Fibroblast of lung (primary cell): ENCODE data around the gene ATP13A1.
"Not testable (repeated sequence)": the region's sequence is repeated elsewhere in the genome, so short reads cannot be mapped to it uniquely, and the experiment has no call there.

Source experiments
- CTCF ChIP-seq, 2 donors: IDR thresholded peaks in 1 of 2; conservative IDR thresholded peaks in 1 of 2; 1 replicate in 1 of 2; 2 replicates in 1 of 2; pipeline ENCODE4 v1.5.1; 2011 to 2012; ENCODE audit warnings: low read length in 2 of 2, control low read depth in 1 of 2, inconsistent platforms in 1 of 2, low read depth in 1 of 2, mild to moderate bottlenecking in 1 of 2
- EZH2 ChIP-seq: IDR thresholded peaks from 2 replicates; pipeline ENCODE4 v1.5.1; 2012; ENCODE audit warnings: low read length, control low read depth, mild to moderate bottlenecking; ENCODE audit errors: missing control alignments

- not testable (repeated sequence) for TF ChIP-seq CTCF (conservative IDR thresholded peaks at IDR 0.05 in 1 of 2, IDR thresholded peaks at IDR 0.05 in 1 of 2; ENCODE audit: low read depth in 1 of 2, low read length in 2 of 2); EZH2
Measured at GRCh38 chr19:19686119-19686518, 22.6 kb upstream of the ATP13A1 start.
